ENCODE results near the gene ENPP6. TPM values are rescaled to one million over a fixed set of nuclear protein-coding genes. Genes with fewer than 3 reads are reported as not detected.
A peak's percentile ranks its signal among the peaks of the same experiment; 100 is the strongest.

ENPP6 gene
- total RNA-seq, 4 donors from 2014 or later = not detected

- Histone ChIP-seq H3K36me3 (no peaks in the 10 kb centered on the region), H3K9me3 (no peaks in the 10 kb centered on the region), H3K4me1 (no peaks in the 10 kb centered on the region), H3K27ac (no peak overlapping the region), H3K4me3 (no peak overlapping the region), H3K27me3 (peaks cover 5% of the 10 kb centered on the region)
- no peak for TF ChIP-seq CTCF (IDR thresholded peaks at IDR 0.05)
- no peak for TF ChIP-seq POLR2AphosphoS5 (IDR thresholded peaks at IDR 0.05)
- TF ChIP-seq POLR2A (IDR thresholded peaks at IDR 0.05) = no peak
- TF ChIP-seq EP300 (IDR thresholded peaks at IDR 0.05) = no peak
- 96% methylated on average over 7 of the region's 7 CpGs for WGBS
- no peak for DNase-seq (ENCODE audit: low spot score in 2 of 2)
These were observed 106.3 kb downstream of the ENPP6 start for GRCh38 chr4:184111233-184111832.

GRCh38 chr4:184110452-184111224 is 107.0 kb downstream of the ENPP6 start:
- 87% methylated on average over 14 of the region's 14 CpGs for WGBS
- peaks cover 5% of the 10 kb centered on the region for H3K27me3 ChIP-seq
- no peaks in the 10 kb centered on the region for H3K9me3 ChIP-seq
- H3K4me1 ChIP-seq = no peaks in the 10 kb centered on the region
- TF ChIP-seq POLR2AphosphoS5 (IDR thresholded peaks at IDR 0.05) (no peak), POLR2A (IDR thresholded peaks at IDR 0.05) (no peak), CTCF (IDR thresholded peaks at IDR 0.05) (no peak), EP300 (IDR thresholded peaks at IDR 0.05) (no peak)
- no peak overlapping the region for H3K4me3 ChIP-seq
- no peak overlapping the region for H3K27ac ChIP-seq
- H3K36me3 ChIP-seq = no peaks in the 10 kb centered on the region
- peak in 1 of 2 donors; percentile 38 for DNase-seq (ENCODE audit: low spot score in 2 of 2)

- H3K36me3 ChIP-seq = no peaks in the 10 kb centered on the region
- H3K27ac ChIP-seq = no peak overlapping the region
- 74% methylated on average over 10 of the region's 10 CpGs for whole genome bisulfite sequencing
- H3K4me3 ChIP-seq = no peak overlapping the region
- TF ChIP-seq CTCF (IDR thresholded peaks at IDR 0.05) = no peak
- no peak for TF ChIP-seq EP300 (IDR thresholded peaks at IDR 0.05)
- no peak for TF ChIP-seq POLR2A (IDR thresholded peaks at IDR 0.05)
- TF ChIP-seq POLR2AphosphoS5 (IDR thresholded peaks at IDR 0.05) = no peak
- H3K9me3 ChIP-seq = no peaks in the 10 kb centered on the region
- peaks cover 5% of the 10 kb centered on the region for H3K4me1 ChIP-seq
- H3K27me3 ChIP-seq = peaks cover 5% of the 10 kb centered on the region
- DNase-seq (ENCODE audit: low spot score in 2 of 2) = no peak
These were observed 109.6 kb downstream of the ENPP6 start for GRCh38 chr4:184108006-184108501.

- Histone ChIP-seq H3K4me1 (peaks cover 7% of the 10 kb centered on the region), H3K9me3 (no peaks in the 10 kb centered on the region), H3K27ac (peak overlapping the region; percentile 19), H3K36me3 (no peaks in the 10 kb centered on the region), H3K27me3 (no peaks in the 10 kb centered on the region), H3K4me3 (no peak overlapping the region)
- WGBS = 48% methylated on average over 5 of the region's 5 CpGs
- TF ChIP-seq EP300 (IDR thresholded peaks at IDR 0.05) (no peak), POLR2AphosphoS5 (IDR thresholded peaks at IDR 0.05) (peak in 1 of 3 donors; percentile 5)
- DNase-seq (ENCODE audit: low spot score in 2 of 2) = no peak
These were observed 113.1 kb downstream of the ENPP6 start for GRCh38 chr4:184104419-184105101.

GRCh38 chr4:184103527-184104264 is 114.0 kb downstream of the ENPP6 start:
- WGBS = 52% methylated on average over 16 of the region's 16 CpGs
- no peak overlapping the region for H3K4me3 ChIP-seq
- no peak for DNase-seq (ENCODE audit: low spot score in 2 of 2)
- H3K4me1 ChIP-seq = peaks cover 7% of the 10 kb centered on the region
- no peaks in the 10 kb centered on the region for H3K9me3 ChIP-seq
- TF ChIP-seq EP300 (IDR thresholded peaks at IDR 0.05) = no peak
- TF ChIP-seq CTCF (IDR thresholded peaks at IDR 0.05) = no peak
- H3K27ac ChIP-seq = peak overlapping the region; percentile 19
- H3K27me3 ChIP-seq = no peaks in the 10 kb centered on the region
- H3K36me3 ChIP-seq = no peaks in the 10 kb centered on the region
